HK-2 (cell line): Measurements from ENCODE around the gene ANXA6.
A peak's percentile ranks its signal among the peaks of the same experiment; 100 is the strongest.
"Not testable (repeated sequence)": the region's sequence is repeated elsewhere in the genome, so short reads cannot be mapped to it uniquely, and the experiment has no call there.

Experiments
- DNase-seq: peaks from one replicate; pipeline ENCODE4 v3.0.0-alpha.2; 2018; ENCODE audit not compliant: unreplicated experiment

The ANXA6 gene

DNA sequence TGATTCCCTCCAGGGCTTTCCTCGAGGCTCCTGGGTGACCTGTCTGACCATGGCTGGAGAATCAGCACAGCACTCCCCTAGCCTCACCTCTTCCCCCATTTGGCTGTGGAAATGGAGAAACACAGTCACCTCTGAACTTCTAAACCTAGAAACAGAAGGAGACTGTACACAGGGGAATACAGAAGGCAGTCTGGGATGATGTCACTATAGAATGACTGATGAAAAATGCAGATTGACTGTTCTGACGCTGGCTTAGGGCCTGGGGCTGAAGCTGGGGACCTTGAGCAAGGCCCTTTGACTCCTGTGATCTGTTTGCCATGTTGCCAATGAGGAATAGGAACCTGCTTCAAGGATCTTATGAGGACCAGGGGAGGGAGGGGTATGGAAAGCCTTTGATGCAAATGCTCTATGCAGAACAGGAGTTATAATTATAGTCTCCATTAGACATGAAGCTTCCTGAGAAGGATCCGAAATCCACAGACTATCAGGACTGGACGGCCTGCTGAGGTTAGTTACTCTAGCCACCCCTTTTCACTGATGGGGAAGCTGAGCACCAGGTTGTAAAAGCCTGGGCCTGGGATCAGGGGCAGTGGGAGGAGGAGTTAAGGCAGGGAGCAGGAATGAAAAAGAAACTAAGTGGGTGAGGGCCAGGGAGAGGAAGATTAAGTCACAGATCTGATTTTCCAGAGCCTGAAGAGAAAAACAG, 24.4 kb upstream of the ANXA6 start:
- DNase-seq: no peak

DNA sequence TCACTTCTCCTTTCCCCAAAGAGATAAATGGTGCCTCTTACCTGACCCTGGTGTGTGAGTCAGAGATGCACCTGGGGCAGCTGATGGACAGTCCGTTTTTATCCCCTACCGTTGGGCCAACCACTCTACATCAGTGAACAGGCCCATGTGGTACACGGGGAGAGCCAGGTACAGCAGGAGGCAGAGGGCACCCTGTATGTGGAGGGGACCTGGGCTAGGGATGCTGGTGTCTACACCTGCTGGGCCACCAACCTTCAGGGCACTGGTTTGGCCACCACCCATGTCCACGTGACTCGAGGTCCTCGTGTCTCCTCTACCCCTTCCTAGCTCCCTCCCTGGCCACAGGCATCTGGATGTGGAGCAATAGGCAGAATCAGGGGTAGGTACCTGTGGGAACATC, 22.7 kb upstream of the ANXA6 start:
- DNase-seq: no peak

DNA sequence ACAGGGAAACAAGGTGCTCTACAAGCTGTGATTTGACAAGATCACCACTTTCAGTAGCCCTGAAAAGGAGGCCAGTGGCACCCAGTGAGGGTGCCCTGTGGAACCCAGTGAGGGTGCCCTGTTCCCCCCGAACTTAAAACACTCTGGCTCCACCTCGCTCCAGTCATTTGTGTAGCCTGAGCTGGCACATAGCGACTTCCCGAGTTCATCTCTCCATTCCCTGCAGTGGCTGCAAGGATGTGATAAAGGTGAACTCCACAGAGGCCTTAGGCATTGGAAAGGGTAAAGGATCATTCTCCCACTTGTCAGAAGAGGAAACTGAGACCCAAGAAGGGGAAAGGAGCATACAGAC, 21.9 kb upstream of the ANXA6 start:
- DNase-seq: no peak

DNA sequence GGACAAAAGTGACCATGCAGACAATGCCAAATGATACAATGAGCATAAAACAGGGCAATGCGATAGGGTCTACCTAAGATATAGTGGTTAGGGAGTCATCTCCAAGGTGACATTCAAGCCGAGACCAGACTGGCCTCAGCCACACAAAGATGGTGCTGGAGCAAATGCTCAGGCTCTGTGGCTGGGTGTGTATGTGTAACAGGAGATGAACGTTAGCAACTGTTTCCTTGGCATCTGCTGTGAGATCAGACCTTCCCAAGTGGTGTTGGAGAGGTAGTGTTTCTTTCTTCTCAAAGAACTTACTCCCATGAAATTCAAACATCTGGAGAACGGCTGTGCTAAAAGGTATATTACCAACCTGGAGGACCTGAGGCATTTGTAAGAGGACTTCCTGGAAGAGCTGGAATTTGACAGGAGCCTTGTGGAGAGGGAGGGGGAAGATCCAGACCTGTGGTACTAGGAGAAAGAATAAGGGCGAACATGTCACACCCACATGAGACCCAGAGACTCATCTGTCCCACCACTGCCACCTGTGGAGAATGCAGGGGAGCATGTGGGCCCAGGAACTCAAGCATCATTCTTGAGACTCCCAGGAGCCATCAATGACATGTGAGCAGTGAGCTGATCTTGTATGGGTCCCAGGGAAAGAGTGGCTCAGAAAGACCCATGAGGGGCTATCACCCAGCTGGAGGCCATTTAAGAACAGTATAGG, 21.4 kb upstream of the ANXA6 start:
- DNase-seq: no peak

DNA sequence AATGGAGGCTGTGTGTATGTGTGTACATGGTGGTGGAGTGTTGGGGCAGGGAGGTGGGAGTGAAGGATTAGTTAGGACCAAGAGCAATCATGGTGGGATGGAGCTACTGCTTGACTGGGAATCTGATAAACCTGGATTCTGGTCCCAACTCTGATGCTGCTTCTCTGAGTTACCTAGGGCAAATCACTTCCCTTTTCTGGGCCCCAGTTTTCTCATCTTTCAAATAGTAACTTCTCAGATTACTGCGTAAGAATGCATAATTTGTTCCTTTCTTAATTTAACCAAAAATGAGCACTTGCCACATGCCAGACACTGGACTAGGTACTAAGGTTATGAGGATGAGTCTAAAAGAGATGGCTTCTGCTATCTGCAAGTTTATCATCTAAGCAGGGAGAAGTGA, 20.8 kb upstream of the ANXA6 start:
- no peak for DNase-seq

DNA sequence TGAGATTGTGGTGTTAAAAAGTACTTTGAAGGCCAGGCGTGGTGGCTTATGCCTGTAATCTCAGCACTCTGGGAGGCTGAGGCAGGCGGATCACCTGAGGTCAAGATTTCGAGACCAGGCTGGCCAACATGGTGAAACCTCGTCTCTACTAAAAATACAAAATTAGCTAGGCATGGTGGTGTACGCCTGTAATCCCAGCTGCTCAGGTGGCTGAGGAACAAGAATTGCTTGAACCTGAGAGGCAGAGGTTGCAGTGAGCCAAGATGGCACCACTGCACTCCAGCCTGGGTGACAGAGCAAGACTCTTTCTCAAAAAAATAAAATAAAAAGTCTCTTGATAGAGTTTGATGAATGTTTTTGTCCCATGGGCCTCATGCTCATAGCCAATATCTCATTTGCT, 18.7 kb upstream of the ANXA6 start:
- not testable (repeated sequence) for DNase-seq

DNA sequence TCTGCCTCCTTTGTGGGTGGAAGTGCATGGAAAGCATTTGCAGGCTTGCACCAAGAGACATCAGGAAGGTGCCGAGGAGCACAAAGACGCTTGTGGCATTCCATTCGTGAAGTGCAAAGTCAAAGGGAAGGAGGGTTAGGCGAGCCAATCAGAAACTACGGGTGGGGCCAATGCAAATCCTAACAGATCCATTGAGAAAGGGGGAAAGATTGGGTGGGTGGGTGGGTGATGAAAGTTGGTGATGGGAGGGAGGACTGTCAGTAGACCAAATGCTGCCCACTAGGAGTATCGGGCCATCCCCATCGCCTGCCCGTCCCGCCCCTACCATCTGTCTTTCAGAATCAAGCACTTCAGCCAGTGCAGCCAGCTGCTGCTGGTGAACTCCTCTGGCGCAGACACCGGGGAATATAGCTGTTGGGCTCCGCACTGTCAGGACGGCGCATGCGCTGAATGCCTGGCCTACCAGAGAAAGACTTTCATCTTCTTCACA, 17.1 kb upstream of the ANXA6 start:
- no peak for DNase-seq

DNA sequence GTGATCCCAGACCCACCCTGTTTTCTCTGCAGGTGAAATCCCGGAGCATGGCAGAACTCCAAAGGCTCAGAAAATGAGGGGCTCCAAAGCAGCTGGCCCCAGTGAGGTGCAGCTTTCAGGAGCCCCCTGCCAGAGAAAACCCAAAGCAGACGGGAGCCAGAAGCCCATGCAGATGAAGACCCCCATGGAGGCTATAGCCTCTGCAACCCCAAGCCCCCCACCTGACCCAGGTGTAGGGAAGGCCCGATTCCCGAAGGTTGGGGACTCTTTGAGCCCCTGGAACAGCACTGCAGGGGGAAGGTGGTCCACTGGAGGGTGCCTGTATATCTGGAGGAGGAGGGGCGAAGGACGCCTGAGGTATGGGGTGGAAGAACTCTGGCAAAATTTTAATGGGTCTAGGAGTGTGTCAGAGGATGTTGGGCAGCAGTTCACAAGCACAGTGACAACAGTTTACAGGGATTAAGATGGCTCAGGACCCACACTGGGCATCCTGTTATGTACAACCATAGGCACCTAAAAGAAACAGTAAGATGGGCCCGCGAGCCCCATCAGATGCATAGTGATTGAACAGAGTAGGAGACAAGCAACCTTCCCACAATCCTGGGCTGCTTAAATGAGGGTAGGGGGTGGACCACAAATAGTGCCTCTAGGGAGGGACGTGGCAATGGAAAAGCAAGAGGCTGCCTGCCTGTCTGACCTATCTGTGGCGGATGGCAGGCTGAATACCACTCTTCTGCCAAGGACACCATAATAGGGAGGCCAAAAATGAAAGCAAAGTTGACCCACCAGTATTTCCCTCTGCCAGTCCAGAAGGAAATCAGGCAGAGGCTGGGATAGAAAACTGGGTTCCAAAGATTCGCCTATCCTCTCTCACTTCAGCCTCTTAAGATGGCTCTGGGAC, 16.4 kb upstream of the ANXA6 start:
- DNase-seq: no peak

DNA sequence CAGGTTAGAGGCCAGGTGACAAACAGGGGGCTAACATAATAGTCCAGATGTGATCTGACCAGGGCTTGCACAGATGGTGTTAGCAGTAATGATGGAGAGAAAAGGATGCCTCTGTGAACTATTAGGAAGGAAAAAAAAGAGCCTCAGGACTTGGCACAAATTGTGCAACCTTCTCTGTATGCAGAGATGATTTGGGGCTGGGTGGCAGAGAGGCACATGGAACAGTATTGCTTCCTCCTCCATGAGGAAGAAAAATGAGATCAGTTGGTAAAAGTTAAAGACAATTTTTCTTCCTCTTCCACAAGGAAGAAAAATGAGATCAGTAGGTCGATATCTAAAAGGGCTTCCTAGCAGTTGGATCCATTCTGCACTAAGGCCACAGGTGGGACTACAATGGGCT, 13.9 kb upstream of the ANXA6 start:
- DNase-seq: no peak

DNA sequence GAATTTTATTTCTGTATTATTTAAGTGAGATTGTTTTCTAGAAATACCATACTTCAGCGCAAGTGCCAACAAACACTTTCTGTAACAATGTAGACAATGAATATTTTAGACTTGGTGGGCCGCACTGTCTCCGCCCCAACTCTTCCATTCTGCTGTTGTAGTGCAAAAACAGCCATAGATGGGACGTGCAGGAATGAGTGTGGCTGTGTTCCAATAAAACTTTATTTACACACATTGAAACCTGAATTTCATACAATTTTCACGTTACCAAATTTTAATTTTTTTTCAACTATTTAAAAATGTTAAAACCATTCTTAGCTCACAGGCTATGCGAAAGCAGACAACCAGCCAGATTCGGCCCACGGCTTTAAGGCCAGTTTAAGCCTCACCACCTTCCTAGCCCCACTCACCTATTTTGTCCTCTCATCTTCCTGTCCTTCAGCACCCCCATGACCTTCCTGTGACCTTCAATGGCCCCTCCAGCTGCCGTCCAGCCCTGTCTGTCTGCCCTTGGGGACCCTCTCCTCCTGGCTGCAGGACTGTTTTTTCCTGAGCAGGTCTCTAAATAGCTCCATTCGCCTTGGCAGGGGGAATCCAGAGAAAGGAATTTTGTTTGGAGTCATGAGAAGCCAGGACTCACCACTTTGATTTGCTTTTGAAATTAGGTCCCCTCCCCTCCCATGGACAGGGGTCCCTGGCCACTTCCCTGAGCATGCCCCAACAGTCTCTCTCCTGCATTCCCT, 11.2 kb upstream of the ANXA6 start:
- no peak for DNase-seq

DNA sequence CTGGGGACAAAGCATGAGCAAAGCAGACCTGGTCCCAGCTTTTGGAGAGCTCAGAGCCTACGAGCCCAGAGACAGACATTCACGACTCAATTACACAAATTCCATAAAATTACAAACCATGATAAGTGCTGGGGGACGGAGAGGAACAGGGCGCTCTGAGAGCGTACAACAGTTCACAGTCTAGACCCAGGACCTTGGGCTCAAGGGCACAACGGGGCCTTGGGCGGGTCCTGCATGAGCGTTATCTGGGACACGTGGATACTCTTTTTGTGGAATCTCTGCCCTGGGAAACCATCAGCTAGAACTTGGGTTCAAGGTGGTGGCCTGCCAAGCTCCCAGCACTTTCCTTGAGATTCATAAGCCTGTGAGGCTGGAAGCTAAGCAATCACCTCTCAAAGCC, 9.4 kb upstream of the ANXA6 start:
- DNase-seq: no peak

DNA sequence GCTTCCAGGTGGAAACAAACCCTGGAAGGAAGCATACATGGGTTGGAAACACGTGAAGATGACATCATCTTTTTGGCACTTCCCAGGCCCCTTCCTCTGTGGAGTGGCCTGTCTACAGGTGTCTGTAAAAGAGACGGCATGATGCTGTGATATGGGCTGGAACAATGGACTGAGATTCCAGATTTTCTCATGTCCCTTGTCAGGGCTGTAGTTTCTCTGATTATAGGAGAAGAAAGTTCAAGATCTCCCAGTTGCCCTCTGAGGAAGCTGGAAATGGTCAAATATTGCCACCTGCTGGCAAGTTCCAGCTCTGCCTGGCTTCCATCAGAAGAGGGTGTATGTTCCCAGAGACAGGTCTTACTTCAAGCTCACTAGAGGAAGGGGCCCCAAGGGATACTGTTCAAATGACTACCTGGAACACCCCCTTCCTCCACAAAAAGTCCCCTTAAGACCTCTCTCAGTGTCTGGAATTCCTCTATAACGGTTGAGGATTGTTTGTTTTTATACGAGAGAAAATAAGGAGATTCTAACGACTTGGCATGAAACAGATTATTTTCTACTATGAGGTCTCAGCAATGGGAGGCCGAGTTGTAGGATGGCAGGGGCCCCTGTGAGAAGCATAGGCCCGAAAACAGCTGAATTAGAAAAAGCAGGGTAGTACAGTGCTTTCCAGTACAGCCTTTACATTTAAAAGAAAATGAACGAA, 7.3 kb upstream of the ANXA6 start:
- DNase-seq: peak; percentile 57

DNA sequence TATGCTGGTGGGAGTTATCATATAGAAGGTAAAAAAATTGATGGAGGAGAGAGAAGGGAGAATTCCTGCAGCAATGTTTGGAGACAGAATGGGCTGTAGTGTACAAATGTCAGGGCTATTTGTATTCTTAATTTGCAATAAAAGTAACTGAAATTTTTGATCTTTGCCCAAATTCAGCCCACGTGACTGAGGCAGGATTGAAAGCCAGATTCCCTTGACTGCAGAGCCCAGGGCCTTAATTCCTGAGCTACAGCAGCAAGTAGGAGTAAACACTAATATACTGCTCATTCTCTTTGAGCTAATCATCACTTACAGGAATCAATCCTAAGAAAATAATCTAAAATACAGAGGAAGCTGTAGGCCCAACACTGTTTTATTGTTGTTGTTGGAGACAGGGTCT, 5.2 kb upstream of the ANXA6 start:
- DNase-seq: no peak

DNA sequence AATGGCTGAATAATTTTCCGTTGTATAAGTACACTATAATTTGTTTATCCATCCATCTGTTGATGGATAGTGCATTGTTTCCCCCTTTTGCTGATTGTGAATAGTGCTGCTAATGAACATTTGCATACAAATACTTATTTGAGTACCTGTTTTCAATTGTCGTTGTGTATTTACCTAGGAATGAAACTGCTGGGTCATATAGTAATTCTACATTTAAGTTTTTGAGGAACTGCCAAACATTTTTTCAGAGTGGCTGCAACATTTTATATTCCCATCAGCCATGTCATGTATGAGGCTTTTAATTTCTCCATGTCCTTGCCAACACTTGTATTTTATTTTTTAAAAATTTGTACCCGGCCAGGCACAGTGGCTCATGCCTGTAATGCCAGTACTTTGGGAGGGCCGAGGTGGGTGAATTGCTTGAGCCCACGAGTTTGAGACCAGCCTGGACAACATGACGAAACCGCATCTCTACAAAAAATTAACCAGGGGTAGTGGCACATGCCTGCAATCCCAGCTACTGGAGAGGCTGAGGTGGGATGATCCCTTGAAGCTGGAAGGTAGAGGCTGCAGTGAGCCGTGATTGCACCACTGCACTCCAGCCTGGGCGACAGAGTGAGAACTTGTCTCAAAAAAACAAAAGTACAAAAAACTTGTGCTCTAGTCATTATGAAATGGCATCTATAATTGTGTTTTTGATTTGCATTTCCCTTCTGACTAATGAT, 2.2 kb upstream of the ANXA6 start:
- DNase-seq: no peak

DNA sequence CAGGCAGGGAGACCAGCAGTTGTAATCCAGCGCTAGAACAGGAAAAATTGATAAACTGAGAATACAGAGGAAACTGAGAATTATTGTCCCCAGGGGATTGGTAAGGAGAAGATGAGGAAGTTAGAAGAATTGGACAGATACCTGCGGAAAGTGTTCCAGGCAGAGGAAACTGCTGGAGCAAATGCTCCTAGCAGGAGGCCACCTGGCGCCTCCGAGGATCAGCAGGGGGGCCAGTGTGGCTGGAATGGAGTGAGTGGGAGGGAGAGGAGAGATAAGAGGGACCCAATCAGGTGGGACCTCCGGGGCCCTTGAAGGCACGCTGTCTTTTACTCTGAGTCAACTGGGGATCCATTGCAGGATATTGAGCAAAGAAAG, 695 bp upstream of the ANXA6 start:
- no peak for DNase-seq

DNA sequence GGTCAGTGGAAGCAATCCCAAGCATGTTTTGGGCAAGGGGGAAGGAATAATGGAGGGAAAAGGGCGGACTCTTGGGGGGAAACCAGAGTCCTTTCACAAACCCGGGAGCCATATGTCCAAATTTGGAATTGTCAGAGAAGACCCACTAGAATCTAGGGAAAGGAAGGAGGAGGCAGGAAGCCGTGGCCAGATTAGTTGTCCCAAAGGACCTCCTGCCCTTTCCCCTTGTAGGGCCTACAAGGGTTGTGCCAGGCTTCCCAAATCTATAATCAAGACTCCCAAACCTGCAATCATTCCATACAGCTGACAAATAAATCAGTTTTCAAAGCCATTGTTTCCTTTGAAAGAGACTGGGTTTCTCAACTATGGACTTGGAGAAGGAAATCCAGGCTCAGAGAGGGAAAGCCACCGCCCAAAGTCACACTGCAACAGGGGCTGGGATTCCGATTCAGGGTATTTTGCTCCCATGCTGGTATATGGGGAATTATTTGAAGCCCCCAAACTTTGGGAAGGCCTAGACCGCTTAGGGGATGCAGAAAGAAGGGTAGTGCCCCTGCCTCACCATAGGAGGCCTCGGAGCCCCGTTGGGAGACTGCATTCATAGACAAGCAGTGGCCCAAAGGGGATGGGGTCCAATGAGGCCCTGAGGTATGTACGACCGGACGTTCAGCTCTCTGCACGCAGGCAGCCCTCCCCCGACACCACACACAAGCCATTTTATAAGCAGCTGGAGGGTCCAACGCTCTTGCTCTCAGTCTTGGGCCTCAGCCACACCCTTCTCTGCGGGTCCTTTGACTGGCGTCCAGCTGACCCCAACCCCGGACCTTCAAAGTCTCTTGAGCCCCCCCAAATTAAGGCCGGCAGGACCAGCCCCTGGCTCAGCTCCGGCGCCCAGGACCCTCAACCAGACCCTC, 815 bp downstream of the ANXA6 start:
- DNase-seq: no peak

DNA sequence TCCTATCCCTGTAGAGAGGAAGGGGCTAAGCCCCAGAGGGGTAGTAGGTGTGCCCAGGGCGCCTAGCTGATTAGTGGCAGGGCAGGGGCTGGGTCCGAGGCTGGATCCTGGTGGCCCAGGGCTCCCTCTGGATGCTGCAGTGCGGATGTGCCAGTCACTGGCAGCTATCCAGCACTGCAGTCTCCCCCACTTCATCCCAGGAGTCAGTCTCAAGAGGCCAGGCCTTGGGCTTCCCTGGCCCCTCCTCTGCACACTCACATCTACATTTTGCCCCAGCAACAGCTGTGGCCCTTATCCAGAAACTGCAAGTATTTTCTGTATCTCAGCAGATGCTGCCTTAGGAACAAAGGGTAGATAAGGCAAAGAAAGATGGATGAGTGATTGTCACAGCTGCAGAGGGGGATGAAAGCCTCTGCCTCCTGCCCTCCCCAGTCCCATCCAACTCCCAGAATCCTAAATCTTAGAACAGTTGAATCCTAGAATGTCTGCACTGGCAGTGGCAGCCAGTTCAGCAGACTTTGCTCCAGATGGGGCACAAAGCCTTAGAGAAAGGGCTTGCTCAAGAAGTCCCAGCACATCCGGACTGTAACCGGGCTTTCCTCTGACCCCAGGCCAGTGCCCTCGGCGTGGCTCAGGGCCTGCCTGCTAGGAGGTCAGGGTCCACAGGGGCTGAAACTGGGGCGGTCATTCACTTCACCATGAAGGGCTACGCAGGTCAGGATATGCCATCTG, 1.6 kb downstream of the ANXA6 start:
- no peak for DNase-seq

DNA sequence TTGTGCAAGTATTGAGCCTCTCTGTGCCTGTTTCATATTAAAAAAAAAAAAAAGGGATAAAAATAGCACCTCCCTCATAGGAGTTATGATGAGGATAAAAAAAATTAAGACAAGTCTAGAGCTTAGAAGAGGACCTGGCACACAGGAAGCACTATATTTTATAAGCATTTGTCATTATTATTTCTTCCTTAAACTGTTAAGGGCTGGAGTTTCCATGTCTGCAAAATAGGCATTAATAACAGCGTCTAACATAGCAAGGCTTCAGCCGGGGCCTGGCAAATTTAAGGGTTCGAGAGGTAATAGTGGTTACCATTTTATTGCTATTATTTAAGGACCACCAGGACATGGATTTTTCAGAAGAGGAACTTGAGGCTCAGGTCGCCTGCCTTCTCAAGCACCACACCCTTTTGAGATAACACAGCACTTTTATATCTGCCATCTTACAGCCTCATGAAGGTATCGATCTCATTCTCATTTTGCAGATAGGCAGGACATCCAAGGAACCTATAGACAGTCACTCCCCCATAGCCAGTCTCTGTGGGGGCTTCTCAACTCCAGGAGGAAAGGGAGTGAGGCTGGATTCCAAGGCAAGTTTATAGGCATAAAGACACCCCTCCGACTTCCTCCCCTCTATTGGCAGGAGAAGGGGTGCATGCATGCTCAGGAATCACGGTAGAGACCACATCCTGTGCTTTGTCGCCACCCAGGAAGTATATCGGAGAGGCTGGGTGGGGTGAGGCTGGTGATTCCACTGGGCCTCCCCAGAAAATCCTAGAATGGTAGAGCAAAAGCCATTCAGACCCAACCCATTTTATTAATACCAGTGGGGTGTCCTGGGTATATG, 2.4 kb downstream of the ANXA6 start:
- DNase-seq: no peak
